ENCODE data around the gene AGR3.

DNA sequence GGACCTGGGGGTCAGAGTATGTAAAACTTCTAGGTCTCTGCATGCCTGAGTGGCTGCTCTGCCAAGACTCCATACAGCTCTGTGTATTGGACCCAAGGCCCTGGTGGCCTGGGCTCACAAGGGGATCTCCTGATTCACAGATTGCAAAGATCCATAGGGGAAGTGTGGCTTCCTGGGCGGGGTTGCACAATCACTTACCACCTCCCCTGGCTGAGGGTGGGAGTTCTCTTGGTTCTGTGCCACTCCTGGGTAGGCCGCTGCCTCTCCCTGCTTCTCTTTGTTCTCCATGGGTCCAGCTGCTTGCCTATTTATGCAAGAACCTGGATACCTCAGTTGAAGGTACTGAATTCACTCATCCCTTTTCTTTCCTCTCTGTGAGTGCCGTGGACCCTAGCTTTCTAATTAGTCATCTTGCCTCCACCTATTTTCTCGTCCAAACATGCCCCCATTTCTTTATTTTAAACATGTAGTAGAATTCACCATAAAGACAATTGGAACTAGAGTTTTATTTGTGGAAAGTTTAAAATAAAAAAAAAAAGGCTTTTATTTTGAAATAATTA is 18.5 kb upstream of the AGR3 start:
- TF ChIP-seq POLR2AphosphoS5 (IDR thresholded peaks at IDR 0.05): no peak
- TF ChIP-seq, protein P1, sequence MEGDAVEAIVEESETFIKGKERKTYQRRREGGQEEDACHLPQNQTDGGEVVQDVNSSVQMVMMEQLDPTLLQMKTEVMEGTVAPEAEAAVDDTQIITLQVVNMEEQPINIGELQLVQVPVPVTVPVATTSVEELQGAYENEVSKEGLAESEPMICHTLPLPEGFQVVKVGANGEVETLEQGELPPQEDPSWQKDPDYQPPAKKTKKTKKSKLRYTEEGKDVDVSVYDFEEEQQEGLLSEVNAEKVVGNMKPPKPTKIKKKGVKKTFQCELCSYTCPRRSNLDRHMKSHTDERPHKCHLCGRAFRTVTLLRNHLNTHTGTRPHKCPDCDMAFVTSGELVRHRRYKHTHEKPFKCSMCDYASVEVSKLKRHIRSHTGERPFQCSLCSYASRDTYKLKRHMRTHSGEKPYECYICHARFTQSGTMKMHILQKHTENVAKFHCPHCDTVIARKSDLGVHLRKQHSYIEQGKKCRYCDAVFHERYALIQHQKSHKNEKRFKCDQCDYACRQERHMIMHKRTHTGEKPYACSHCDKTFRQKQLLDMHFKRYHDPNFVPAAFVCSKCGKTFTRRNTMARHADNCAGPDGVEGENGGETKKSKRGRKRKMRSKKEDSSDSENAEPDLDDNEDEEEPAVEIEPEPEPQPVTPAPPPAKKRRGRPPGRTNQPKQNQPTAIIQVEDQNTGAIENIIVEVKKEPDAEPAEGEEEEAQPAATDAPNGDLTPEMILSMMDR (IDR thresholded peaks at IDR 0.05): no peak

All from stomach (tissue), 4 donors.